Hepatocyte (in vitro differentiated cells): ENCODE measurements around the gene BICDL1. TPM values are rescaled to one million over a fixed set of nuclear protein-coding genes. Genes with fewer than 3 reads are reported as not detected.

Experiments used
- DNase-seq: peaks from one replicate; pipeline ENCODE4 v3.0.0-alpha.2; 2016; ENCODE audit warnings: low spot score
- H2AFZ ChIP-seq: fragments of 200-600 bp; sonication (generic); 2 replicates; pipeline ENCODE4 v1.6.0; 2016; ENCODE audit warnings: antibody characterized with exemption, mild to moderate bottlenecking
- H3K27ac ChIP-seq: fragments of 200-600 bp; sonication (generic); 2 replicates; pipeline ENCODE4 v1.5.1; 2016; ENCODE audit warnings: mild to moderate bottlenecking
- H3K27me3 ChIP-seq: fragments of 200-600 bp; sonication (generic); 2 replicates; pipeline ENCODE4 v1.6.1; 2016
- H3K36me3 ChIP-seq: fragments of 200-600 bp; sonication (generic); replicated peaks from 2 replicates; pipeline ENCODE4 v1.5.1; 2016; ENCODE audit warnings: low read depth; ENCODE audit not compliant: insufficient read depth
- H3K4me1 ChIP-seq: fragments of 200-600 bp; sonication (generic); 2 replicates; pipeline ENCODE4 v1.5.1; 2016; ENCODE audit warnings: mild to moderate bottlenecking, moderate library complexity; ENCODE audit not compliant: insufficient read depth
- H3K4me2 ChIP-seq: fragments of 200-600 bp; sonication (generic); 2 replicates; pipeline ENCODE4 v1.6.0; 2016
- H3K4me3 ChIP-seq: fragments of 200-600 bp; sonication (generic); 2 replicates; pipeline ENCODE4 v1.5.1; 2016; ENCODE audit warnings: mild to moderate bottlenecking
- H3K79me2 ChIP-seq: fragments of 200-600 bp; sonication (generic); 2 replicates; pipeline ENCODE4 v1.6.0; 2017; ENCODE audit warnings: mild to moderate bottlenecking
- H3K9me2 ChIP-seq: fragments of 200-600 bp; sonication (generic); replicated peaks from 2 replicates; pipeline ENCODE4 v1.6.0; 2017; ENCODE audit warnings: mild to moderate bottlenecking; ENCODE audit not compliant: insufficient read depth
- H3K9me3 ChIP-seq: fragments of 200-600 bp; sonication (generic); 2 replicates; pipeline ENCODE4 v1.5.1; 2016; ENCODE audit warnings: low read depth, mild to moderate bottlenecking
- H4K20me1 ChIP-seq: fragments of 200-600 bp; sonication (generic); 2 replicates; pipeline ENCODE4 v1.6.0; 2016; ENCODE audit warnings: mild to moderate bottlenecking; ENCODE audit not compliant: insufficient read depth, poor library complexity, severe bottlenecking
- CTCF ChIP-seq: fragments of 200-600 bp; sonication (generic); IDR thresholded peaks from 2 replicates; pipeline ENCODE4 v1.5.1; 2016; ENCODE audit warnings: antibody characterized with exemption, mild to moderate bottlenecking; ENCODE audit not compliant: poor library complexity
- EZH2 ChIP-seq: fragments of 200-600 bp; sonication (generic); IDR thresholded peaks from 2 replicates; pipeline ENCODE4 v1.6.1; 2016; ENCODE audit warnings: antibody characterized with exemption, mild to moderate bottlenecking, borderline replicate concordance
- EZH2phosphoT487 ChIP-seq: fragments of 200-600 bp; sonication (generic); IDR thresholded peaks from one replicate; pipeline ENCODE4 v1.6.1; 2018; ENCODE audit warnings: antibody characterized with exemption, mild to moderate bottlenecking, low read depth, moderate library complexity; ENCODE audit not compliant: unreplicated experiment, severe bottlenecking
- WGBS: methylation state at CpG from one replicate; pipeline ENCODE4 v1.1.6; 2016; ENCODE audit warnings: low lambda C conversion rate; ENCODE audit errors: missing lambda C conversion rate; 5-methylcytosine and 5-hydroxymethylcytosine counted together
- polyA plus RNA-seq: library from polyadenylated mRNA; unstranded; fragments of >200 nt; fragmentation: Nextera tagmentation; extraction: Ambion mirVana; gene quantifications from 2 replicates; pipeline ENCODE4 v1.2.1, GENCODE V29; 2016
- total RNA-seq: library from RNA; depleted of rRNA; stranded (reverse); fragments of >200 nt; gene quantifications from 2 replicates; pipeline ENCODE4 v1.2.3, GENCODE V29; 2014

The BICDL1 gene
- total and polyA plus RNA-seq, 2 experiments from 2014 or later: 10.6 to 21.9 TPM

DNA sequence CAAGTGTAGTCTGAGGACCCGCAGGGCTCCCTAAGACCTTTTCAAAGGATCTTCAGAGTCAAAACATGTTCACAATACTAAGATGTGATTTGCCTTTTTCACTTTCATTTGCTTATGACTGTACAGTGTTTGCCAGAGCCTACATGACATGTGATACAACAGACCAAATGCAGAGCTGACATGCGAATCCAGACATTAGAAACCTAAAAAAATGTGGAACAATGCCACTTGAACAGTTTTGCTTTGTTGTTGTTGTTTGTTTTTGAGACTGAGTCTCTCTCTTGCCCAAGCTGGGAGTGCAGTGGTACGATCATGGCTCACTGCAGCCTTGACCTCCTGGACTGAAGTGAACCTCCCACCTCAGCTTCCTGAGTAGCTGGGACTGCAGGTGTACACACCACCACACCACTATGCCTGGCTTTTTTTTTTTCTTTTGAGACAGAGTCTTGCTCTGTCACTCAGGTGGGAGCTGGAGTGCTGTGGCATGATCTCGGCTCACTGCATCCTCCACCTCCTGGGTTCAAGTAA lies 132.8 kb downstream of the BICDL1 start:
- Histone ChIP-seq H3K36me3 (no peaks in the 10 kb centered on the region), H3K9me2 (no peaks in the 10 kb centered on the region), H3K4me3 (no peak overlapping the region), H2AFZ (no peak overlapping the region), H3K27me3 (no peaks in the 10 kb centered on the region), H4K20me1 (no peaks in the 10 kb centered on the region), H3K4me1 (peaks cover 19% of the 10 kb centered on the region), H3K79me2 (peaks cover 8% of the 10 kb centered on the region), H3K4me2 (no peak overlapping the region), H3K27ac (no peak overlapping the region), H3K9me3 (no peaks in the 10 kb centered on the region)
- TF ChIP-seq EZH2: no peak
- TF ChIP-seq CTCF: no peak
- TF ChIP-seq EZH2phosphoT487: no peak
- DNase-seq: no peak
- 81% methylated on average over 4 of the region's 4 CpGs for WGBS

- Histone ChIP-seq H3K4me3 (no peak overlapping the region), H3K36me3 (no peaks in the 10 kb centered on the region), H4K20me1 (no peaks in the 10 kb centered on the region), H3K79me2 (no peaks in the 10 kb centered on the region), H3K9me2 (no peaks in the 10 kb centered on the region), H2AFZ (no peak overlapping the region), H3K4me2 (no peak overlapping the region), H3K4me1 (no peaks in the 10 kb centered on the region), H3K9me3 (no peaks in the 10 kb centered on the region), H3K27me3 (no peaks in the 10 kb centered on the region), H3K27ac (no peak overlapping the region)
- TF ChIP-seq EZH2 (no peak), EZH2phosphoT487 (no peak), CTCF (no peak)
- DNase-seq: no peak
- WGBS: 98% methylated on average over 4 of the region's 4 CpGs
Observed at GRCh38 chr12:120125029-120125428, 136.0 kb downstream of the BICDL1 start.

GRCh38 chr12:120125792-120126634 lies 137.0 kb downstream of the BICDL1 start:
- Histone ChIP-seq H3K27ac (no peak overlapping the region), H4K20me1 (no peaks in the 10 kb centered on the region), H3K36me3 (no peaks in the 10 kb centered on the region), H3K4me2 (no peak overlapping the region), H3K79me2 (no peaks in the 10 kb centered on the region), H3K4me3 (no peak overlapping the region), H3K9me3 (no peaks in the 10 kb centered on the region), H3K27me3 (no peaks in the 10 kb centered on the region), H3K9me2 (no peaks in the 10 kb centered on the region), H2AFZ (no peak overlapping the region), H3K4me1 (no peaks in the 10 kb centered on the region)
- WGBS: 88% methylated on average over 6 of the region's 6 CpGs
- TF ChIP-seq EZH2 (no peak), EZH2phosphoT487 (no peak), CTCF (no peak)
- DNase-seq: no peak
